Stimulated activated CD4-positive, alpha-beta T cell treated with anti-CD3 and anti-CD28 coated beads, Interleukin-12 subunit alpha, Interleukin-12 subunit beta, amount 100 ng/mL, for 48 hours (primary cell): Measurements from ENCODE around the gene ZDHHC20.

Experiments
- DNase-seq, 3 donors: peaks; one replicate each; pipeline ENCODE4 v3.0.0-alpha.2; 2020; ENCODE audit warnings: low read depth in 2 of 3, low spot score in 1 of 3

Gene ZDHHC20

DNA sequence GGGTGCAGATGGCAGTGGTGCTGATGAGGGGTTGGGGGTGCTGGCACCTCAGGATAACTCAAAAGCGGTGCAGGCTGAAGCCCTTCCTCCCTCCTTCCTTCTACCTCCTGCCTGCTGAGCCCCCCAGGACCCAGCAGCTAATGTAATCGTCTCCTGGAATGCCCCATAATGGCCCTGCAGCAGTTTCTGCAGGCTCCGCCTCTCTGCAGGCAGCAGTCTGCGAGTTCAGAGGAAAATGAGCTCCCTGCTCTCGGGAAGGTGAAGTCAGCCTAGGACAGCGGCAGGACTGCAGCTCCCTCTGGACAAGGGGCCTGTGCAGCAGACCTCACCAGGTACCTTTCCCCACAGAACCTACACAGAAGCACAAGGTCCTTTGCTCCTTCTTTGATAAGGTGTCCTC, 130.9 kb downstream of the ZDHHC20 start:
- no peak for DNase-seq

DNA sequence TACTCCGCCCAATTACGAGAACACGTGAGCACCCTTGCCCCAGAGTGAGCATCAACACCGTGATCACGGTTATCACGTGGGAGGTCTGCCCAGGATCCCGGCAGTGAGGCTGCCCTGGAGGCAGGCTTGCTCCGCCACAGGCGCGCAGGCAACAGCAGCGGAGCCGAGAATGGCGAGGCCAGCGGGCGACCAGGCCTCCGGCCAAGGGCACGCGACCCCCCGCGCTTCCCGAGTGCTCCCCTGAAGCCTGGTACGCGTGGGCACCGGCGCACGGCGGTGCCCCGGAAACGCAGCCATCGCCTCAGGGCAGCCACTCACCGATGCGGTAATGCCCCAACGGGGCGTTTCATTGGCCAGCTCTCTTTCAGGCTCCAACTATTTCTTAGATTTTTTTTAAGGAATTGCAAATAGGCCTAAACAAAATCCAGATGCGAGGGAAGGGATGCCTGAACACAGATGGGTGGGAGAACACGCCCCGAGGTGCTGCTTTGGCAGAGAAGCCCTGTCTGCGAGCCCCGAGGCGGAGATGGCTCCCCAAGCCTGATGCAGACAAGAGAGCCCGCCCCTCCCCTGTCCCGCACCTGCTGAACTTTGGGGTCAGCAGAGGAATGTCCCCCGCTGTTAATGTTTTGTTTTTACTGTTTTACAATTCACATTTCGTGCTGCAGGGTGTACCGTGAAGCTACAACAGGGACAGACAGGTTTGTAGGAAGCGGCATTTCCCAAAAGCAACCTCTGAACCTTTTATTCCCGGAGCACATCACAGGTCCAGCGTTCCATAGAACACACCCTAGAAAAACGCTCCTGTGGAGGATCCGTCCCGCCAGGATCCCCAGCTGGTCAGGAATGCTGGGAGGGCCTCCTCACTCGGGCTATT, 132.7 kb downstream of the ZDHHC20 start:
- no peak for DNase-seq

DNA sequence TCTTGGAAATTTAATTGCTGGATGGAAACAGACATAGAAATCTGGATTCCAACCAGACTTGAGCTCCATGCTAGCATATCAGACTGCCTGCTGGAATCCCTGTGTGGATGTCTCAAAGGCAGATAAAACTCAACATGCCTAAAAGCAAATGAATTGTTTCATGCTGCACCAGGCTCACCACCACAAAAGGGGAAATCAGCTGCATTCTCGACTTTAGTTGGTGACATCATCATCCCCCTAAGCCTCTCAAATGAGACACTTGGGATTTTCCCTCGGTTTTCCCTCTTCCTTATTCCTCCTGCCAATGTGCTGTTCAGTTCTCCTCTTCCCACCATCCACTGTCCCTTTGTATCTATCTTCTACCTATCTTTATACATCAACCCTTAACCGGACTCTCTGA, 134.3 kb downstream of the ZDHHC20 start:
- no peak for DNase-seq

DNA sequence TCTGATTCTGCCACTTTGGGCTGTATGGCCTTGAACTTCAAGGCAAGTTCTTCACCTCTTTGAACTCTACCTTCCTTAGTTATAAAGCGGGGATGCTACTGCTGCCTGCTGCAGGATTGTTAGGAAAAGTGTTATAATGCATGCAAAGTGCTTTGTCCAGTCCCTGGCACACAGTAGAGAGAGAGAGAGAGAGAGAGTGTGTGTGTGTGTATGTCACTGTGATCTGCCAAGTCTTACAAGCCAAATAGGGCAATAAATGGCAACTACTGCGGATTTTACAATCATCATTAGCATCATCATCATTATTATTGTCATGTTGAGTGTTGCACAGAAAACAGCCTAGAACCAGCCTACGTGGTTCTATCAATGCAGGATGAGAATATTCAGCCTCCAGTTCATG, 136.1 kb downstream of the ZDHHC20 start:
- DNase-seq, result no peak
